GM12874 (cell line): ENCODE measurements around the gene RBM20.

Source experiments
- TF ChIP-seq, protein P1 (sequence below): IDR thresholded peaks from 2 replicates; pipeline ENCODE4 v1.5.1; 2011; ENCODE audit warnings: low read depth, mild to moderate bottlenecking, control low read depth, low read length, moderate library complexity; ENCODE audit not compliant: insufficient read depth

The RBM20 gene

DNA sequence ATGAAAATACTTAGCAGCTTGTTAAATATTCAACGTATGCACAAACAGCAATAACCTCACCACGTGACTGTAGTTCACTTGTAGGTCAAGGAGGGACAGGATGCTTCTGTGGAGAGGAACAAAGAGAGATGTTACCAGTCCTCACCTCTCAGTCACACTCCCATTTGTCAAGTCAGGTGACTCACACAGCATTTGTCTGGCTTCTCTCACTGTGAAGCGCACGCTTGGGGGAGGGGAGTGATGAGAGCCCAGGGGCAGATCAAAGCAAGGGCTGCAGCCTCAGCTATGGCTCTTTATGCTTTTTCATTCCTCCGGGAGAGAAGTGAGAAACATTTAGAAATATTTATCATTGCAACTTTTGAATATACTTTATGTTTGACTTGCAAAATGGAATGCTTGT is 2.9 kb upstream of the RBM20 start:
- TF ChIP-seq, protein P1, sequence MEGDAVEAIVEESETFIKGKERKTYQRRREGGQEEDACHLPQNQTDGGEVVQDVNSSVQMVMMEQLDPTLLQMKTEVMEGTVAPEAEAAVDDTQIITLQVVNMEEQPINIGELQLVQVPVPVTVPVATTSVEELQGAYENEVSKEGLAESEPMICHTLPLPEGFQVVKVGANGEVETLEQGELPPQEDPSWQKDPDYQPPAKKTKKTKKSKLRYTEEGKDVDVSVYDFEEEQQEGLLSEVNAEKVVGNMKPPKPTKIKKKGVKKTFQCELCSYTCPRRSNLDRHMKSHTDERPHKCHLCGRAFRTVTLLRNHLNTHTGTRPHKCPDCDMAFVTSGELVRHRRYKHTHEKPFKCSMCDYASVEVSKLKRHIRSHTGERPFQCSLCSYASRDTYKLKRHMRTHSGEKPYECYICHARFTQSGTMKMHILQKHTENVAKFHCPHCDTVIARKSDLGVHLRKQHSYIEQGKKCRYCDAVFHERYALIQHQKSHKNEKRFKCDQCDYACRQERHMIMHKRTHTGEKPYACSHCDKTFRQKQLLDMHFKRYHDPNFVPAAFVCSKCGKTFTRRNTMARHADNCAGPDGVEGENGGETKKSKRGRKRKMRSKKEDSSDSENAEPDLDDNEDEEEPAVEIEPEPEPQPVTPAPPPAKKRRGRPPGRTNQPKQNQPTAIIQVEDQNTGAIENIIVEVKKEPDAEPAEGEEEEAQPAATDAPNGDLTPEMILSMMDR = no peak

DNA sequence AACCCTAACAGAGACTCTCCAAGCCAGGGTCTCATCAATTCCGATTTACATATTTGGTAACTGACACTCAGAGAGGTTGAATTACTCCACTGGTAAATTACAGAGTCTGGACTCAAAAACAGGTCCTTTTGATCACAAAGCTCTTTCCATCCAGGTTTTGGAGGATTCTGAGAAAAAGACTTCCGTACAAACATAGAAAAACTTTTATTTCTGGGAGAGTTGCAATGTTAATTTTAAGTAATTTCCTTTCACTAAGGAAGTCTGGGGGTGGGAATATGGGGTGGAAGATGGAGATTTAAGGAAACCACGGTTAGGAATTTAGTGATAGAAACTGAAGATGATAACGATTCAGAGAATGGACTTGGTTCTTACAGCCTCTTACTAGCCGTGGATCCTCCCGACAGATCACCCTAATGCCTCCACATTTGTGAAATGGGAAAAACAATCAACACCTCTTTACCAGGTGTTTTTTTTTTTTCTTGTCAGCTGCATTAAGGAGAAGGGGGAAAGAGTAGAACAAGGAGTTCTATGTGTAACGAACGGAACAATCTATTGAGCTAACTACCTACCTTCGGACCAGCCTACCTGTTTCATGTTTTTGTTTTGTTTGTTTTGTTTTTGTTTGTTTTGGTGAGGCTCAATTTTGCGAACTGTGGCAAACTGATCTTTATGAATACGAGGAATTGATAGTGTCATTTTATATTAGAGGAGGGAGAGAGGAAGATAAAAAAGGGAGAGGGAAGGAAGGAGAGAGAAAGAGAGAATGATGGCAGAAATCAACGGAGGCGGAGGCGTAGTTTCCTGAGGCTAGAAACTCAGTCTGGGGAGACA is 1.7 kb upstream of the RBM20 start:
- TF ChIP-seq, protein P1 = no peak

DNA sequence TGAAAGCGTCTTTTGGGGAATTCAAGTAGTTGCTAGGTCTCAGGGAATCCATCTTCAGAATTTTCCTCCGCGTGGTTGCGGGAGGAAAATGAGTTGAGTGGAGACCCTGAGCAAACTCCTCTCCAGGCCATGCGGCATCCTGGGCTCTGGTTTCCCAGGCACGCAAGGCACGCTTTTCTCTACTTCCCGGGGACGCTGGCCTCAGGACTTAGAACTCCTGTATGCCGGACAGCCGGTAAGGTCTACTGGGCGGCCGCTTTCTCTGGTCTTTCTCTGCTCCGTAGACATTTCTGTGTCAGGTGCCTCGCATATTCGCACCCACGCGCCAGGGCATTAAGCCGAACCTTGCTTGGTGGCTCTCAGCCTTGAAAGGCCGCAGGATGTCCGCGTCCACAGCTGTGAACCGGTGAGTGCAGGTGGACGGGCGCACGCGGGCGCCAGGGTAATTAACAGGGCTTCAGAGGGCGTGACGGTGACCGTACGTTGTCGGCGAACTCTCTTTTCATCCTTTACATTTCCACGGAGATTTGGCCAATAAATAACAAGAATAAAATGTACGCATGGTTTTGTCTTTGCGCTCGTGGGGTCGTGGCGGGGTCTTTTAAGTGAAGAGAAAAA is 992 bp upstream of the RBM20 start:
- TF ChIP-seq, protein P1 = no peak

DNA sequence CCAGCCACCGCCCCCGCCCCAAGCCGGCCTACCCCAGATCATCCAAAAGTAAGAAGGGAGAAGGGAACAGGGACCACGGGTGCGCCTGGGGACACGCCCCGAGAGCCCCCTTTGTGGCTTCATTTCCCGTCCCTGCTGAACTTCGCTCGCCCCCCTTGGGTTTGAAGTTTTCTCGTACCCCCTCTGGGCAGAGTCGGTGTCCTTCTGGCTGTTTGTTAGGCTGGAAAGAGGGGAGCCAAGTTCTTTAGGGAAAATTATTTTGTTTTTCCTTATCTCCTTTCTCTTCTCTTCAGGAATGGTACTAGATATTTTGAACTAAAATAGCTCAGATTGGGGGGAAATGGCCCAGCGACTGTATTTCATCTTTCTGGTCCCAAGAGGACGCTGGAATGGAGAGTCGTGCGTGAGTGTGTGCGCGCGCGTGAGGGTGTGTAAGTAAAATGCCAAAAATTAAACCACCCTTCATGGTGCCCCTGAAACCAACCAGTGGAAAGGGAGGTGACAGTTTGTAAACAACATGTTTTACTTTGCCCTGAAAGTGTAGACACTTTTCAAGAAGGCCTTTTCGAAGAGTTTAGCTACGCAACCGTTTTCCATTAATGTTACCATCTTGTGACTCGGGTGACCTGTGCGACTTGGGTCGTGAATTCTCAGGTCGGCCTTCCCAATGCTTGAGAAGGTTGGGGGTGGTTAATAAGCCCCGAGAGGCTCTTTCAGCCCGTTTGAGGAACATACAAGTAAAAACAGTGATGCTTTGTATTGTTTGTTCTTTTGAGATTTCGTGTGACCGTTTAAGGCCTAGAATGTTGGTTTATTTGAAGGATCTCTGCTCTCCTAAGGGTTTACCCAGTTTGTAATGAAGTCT is 694 bp downstream of the RBM20 start:
- TF ChIP-seq, protein P1 = no peak

DNA sequence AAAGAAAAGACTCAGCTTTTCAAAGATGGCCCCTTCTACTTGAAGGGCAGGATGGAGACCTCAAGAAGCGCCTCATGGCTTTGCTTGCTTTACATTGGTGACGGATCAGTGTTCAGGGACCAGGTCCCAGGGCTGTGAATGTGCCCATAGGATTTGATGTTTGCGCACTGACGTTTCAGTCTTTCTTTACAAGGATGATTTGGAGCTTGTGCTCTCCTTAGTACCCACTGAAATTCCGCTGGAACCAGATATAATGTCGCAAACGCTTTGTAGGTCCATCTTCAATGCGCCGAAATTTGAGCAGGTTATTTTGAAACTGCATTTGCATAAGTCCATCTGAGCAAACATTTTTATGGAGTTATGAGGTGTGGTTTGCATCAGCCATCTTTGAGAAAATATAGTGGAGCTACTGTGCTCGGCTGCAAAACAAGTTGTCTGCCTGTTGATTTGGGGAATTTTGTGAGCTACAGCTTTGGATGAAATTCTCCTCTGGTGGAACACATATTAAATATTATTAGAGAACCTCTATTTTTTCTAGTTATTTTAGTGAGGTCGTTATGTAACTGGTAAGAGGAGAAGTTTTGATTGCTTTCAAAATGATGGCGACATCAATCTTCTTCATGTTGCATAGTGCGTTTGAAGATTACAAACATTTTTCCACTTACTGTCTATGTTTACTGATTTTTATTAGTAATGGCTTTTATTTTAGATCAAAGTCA is 2.4 kb downstream of the RBM20 start:
- TF ChIP-seq, protein P1 = no peak

DNA sequence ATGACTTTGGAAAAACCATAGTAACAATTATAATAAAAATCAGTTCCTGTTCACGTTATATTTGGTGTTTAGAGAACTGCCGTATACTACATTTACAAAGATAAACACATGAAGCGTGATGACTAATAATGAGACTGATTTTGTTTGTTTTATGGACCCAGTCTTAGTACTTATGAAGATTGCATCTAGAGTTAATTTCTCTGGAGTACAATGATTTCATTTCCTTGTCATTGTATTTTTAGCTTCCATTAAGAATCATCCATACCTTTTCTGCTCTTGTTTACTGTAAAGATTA is 2.9 kb downstream of the RBM20 start:
- TF ChIP-seq, protein P1 = no peak
